Sigmoid colon (tissue), 4 donors: ENCODE measurements around the gene VAT1L.

Experiments
- CTCF ChIP-seq, 4 experiments: fragments of 450-650 bp in 3 of 4; fragments of 200-600 bp in 1 of 4; IDR thresholded peaks; one replicate each; pipeline ENCODE4 v1.5.1; 2016 to 2019; ENCODE audit warnings: antibody characterized with exemption in 4 of 4, mild to moderate bottlenecking in 3 of 4, moderate library complexity in 2 of 4
- EP300 ChIP-seq, 4 donors: sonication (generic); formaldehyde crosslinking; IDR thresholded peaks; one replicate each; pipeline ENCODE4 v1.6.1; 2017; ENCODE audit warnings: antibody characterized with exemption in 4 of 4
- POLR2A ChIP-seq, 2 donors: fragments of 450-650 bp; IDR thresholded peaks; one replicate each; pipeline ENCODE4 v1.6.1; 2016; ENCODE audit warnings: antibody characterized with exemption in 2 of 2, mild to moderate bottlenecking in 2 of 2, moderate library complexity in 2 of 2
- POLR2AphosphoS5 ChIP-seq, 4 donors: sonication (generic); formaldehyde crosslinking; IDR thresholded peaks; one replicate each; pipeline ENCODE4 v1.6.1; 2017; ENCODE audit warnings: antibody characterized with exemption in 4 of 4

GRCh38 chr16:77856438-77857160, 68.2 kb downstream of the VAT1L start:
- TF ChIP-seq CTCF (IDR thresholded peaks at IDR 0.05) (no peak), POLR2A (IDR thresholded peaks at IDR 0.05) (no peak), POLR2AphosphoS5 (IDR thresholded peaks at IDR 0.05) (no peak), EP300 (IDR thresholded peaks at IDR 0.05) (no peak)
